ENCODE measurements around the gene ASB2. TPM values are rescaled to one million over a fixed set of nuclear protein-coding genes. Genes with fewer than 3 reads are reported as not detected.
A peak's percentile ranks its signal among the peaks of the same experiment; 100 is the strongest.

Gene ASB2
- total RNA-seq, 2 experiments from 2014 or later: 15.8 to 17.0 TPM

DNA sequence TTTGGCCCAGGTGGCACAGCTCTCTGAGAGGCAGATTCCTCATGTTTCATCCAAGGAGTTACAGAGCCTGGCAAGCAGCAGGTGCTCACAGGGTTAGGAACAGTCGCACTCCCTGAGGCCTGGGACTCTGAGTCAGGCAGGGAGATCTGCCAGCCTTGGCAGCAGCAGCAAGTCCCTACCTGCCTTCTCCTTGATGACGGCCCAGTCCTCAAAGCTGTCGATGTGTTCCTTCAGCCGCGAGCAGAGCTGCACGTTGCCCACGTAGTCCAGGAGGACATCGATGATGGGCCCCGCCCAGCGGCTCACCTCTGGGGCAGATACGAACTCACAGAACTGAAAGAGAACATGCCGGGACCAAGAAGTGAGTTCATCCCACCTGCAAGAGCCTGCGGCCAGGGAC, 38.9 kb downstream of the ASB2 start:
- H3K27me3 Mint-ChIP-seq (ENCODE audit: low read depth): no peaks in the 10 kb centered on the region
- H3K9me3 Mint-ChIP-seq (ENCODE audit: insufficient read depth): no peaks in the 10 kb centered on the region
- H3K4me3 Mint-ChIP-seq: no peak overlapping the region
- CTCF ChIA-PET: interaction anchor here (0.7 to 10.9 kb wide), 13 partner anchors 13 to 199 kb away, joined by 3 to 376 read pairs (median 8); partner anchors contain the start of genes ASB2 and CCDC197
- H3K36me3 Mint-ChIP-seq (ENCODE audit: low read depth): peaks cover 18% of the 10 kb centered on the region
- H3K4me1 Mint-ChIP-seq (ENCODE audit: low read depth): peaks cover 21% of the 10 kb centered on the region
- no peak for DNase-seq
- POLR2A ChIA-PET: interaction anchor here (0.7 kb wide), 1 partner anchor 280 kb away, joined by 3 read pairs; no protein-coding TSS in a partner anchor
- no peak for ATAC-seq
- H3K27ac Mint-ChIP-seq: no peak overlapping the region

- ChIA-PET POLR2A (no interaction called here), CTCF (interaction anchor here (0.7 to 10.9 kb wide), 12 partner anchors 9 to 200 kb away, joined by 3 to 376 read pairs (median 6); partner anchors contain the start of gene ASB2)
- Mint-ChIP-seq H3K27ac (no peak overlapping the region), H3K4me1 (ENCODE audit: low read depth) (peaks cover 21% of the 10 kb centered on the region), H3K4me3 (no peak overlapping the region), H3K9me3 (ENCODE audit: insufficient read depth) (no peaks in the 10 kb centered on the region), H3K27me3 (ENCODE audit: low read depth) (no peaks in the 10 kb centered on the region), H3K36me3 (ENCODE audit: low read depth) (peaks cover 18% of the 10 kb centered on the region)
- DNase-seq (no peak), ATAC-seq (no peak)
These were observed 39.4 kb downstream of the ASB2 start for GRCh38 chr14:93936926-93937325.

DNA sequence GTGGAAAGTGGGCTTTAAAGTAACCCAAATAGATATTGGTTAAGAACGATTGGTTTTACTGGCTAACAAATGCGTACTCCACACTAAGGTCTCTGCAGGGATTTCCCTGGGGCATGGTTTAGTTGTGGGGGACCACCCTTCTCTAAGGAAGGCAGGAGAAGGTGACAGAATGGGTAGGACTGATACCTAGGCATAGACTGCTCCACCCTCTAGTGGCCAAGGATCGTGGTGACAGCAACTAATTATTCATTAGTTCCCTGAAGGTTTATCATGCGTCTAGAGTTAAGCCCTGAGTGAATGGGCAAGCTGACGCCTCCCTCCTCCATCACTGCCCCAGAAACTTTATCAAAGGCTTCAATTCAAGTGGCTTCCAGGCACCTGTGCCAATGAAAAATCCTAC, 40.1 kb downstream of the ASB2 start:
- H3K27ac Mint-ChIP-seq: no peak overlapping the region
- CTCF ChIA-PET: interaction anchor here (0.6 to 10.9 kb wide), 15 partner anchors 8 to 222 kb away, joined by 3 to 376 read pairs (median 4); partner anchors contain the start of genes ASB2 and CCDC197
- H3K4me3 Mint-ChIP-seq: no peak overlapping the region
- POLR2A ChIA-PET: no interaction called here
- DNase-seq (peak; percentile 44), ATAC-seq (no peak)
- no peaks in the 10 kb centered on the region for H3K27me3 Mint-ChIP-seq (ENCODE audit: low read depth)
- H3K36me3 Mint-ChIP-seq (ENCODE audit: low read depth): peaks cover 16% of the 10 kb centered on the region
- peaks cover 18% of the 10 kb centered on the region for H3K4me1 Mint-ChIP-seq (ENCODE audit: low read depth)
- H3K9me3 Mint-ChIP-seq (ENCODE audit: insufficient read depth): no peaks in the 10 kb centered on the region

DNA sequence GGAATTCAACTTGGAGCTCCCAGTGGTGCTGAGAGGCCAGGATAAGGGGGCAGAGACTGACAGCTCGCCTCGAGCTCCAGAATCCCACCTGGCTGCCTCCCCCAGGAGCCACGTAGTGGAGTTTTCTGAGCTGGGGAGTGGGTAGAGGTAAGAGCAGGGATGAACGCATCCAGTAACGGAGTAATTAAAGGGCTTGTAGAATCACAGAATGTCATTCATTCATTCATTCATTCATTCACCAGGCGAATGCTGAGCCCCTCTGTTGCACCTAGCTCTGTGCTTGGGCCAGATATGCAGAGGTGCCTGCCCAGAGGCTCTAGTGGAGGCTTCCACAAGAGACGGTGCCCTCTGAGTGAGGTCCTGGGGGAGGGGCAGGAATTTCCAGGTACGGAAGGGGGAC, 41.2 kb downstream of the ASB2 start:
- DNase-seq (no peak), ATAC-seq (no peak)
- Mint-ChIP-seq H3K9me3 (ENCODE audit: insufficient read depth) (no peaks in the 10 kb centered on the region), H3K27me3 (ENCODE audit: low read depth) (no peaks in the 10 kb centered on the region), H3K4me1 (ENCODE audit: low read depth) (peaks cover 9% of the 10 kb centered on the region), H3K27ac (no peak overlapping the region), H3K4me3 (no peak overlapping the region), H3K36me3 (ENCODE audit: low read depth) (peaks cover 16% of the 10 kb centered on the region)
- ChIA-PET CTCF (interaction anchor here (0.8 to 10.9 kb wide), 10 partner anchors 11 to 223 kb away, joined by 3 to 376 read pairs (median 4); partner anchors contain the start of genes ASB2 and CCDC197), POLR2A (no interaction called here)

- Mint-ChIP-seq H3K4me1 (ENCODE audit: low read depth) (no peaks in the 10 kb centered on the region), H3K36me3 (ENCODE audit: low read depth) (peaks cover 8% of the 10 kb centered on the region), H3K27me3 (ENCODE audit: low read depth) (no peaks in the 10 kb centered on the region), H3K9me3 (ENCODE audit: insufficient read depth) (no peaks in the 10 kb centered on the region), H3K27ac (no peak overlapping the region), H3K4me3 (no peak overlapping the region)
- POLR2A ChIA-PET: no interaction called here
- no peak for DNase-seq
- CTCF ChIA-PET: no interaction called here
- ATAC-seq: no peak
These were observed 43.7 kb downstream of the ASB2 start for GRCh38 chr14:93932642-93933041.

DNA sequence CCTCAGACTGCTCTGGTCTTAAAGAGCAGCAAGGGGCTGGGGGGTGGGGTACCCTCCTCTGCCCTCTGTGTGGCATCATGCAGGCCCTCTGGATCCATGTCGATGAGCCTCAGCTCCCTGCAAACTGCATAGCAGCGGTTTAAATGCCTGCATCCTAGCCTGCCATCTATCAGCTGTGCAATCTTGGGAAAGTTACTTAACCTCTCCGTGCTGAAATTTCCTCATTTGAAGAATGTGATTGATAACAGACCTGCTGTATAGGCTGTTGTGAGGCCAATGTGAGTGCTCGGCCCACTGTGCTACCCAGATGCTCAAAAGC, 45.4 kb downstream of the ASB2 start:
- H3K4me3 Mint-ChIP-seq: no peak overlapping the region
- H3K27ac Mint-ChIP-seq: no peak overlapping the region
- POLR2A ChIA-PET: no interaction called here
- H3K4me1 Mint-ChIP-seq (ENCODE audit: low read depth): no peaks in the 10 kb centered on the region
- no peak for DNase-seq
- no peaks in the 10 kb centered on the region for H3K27me3 Mint-ChIP-seq (ENCODE audit: low read depth)
- ATAC-seq: no peak
- CTCF ChIA-PET: no interaction called here
- peaks cover 3% of the 10 kb centered on the region for H3K36me3 Mint-ChIP-seq (ENCODE audit: low read depth)
- no peaks in the 10 kb centered on the region for H3K9me3 Mint-ChIP-seq (ENCODE audit: insufficient read depth)

DNA sequence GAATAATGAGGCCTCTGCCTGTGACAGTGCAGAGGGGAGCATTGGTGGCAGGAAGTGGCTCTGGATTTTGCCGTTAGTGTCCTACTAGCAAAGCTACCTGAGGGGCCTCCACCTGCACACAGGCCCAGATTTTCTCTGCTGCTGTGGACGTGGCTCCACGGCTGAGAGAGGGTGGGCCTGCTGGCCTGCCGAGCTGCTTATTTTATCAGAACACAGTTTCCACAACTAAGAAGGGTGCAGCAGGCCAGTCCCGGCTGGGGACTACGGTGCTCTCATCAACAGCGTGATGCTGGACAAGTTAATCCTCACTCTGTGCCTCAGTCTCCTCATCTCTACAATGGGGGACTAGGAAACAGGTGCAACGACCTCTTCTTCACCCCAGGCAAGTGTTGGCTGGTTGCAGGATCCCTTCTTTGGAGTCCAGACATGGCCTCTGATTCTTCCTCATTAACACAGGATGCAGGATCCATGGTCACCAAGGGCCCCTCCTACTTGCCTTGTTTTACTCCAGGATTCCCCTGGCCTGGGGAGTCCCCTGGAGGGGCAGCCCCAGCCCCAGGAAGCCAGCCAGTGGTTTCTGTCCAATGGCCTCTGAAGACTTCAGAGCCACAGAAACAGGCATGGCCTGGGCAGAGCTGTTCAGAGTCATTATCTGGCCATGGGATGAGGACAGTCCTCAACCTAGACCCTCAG, 45.9 kb downstream of the ASB2 start:
- no peak for DNase-seq
- Mint-ChIP-seq H3K27me3 (ENCODE audit: low read depth) (no peaks in the 10 kb centered on the region), H3K4me1 (ENCODE audit: low read depth) (no peaks in the 10 kb centered on the region), H3K27ac (no peak overlapping the region), H3K9me3 (ENCODE audit: insufficient read depth) (no peaks in the 10 kb centered on the region), H3K36me3 (ENCODE audit: low read depth) (peaks cover 3% of the 10 kb centered on the region), H3K4me3 (no peak overlapping the region)
- CTCF ChIA-PET: no interaction called here
- no peak for ATAC-seq
- POLR2A ChIA-PET: no interaction called here

DNA sequence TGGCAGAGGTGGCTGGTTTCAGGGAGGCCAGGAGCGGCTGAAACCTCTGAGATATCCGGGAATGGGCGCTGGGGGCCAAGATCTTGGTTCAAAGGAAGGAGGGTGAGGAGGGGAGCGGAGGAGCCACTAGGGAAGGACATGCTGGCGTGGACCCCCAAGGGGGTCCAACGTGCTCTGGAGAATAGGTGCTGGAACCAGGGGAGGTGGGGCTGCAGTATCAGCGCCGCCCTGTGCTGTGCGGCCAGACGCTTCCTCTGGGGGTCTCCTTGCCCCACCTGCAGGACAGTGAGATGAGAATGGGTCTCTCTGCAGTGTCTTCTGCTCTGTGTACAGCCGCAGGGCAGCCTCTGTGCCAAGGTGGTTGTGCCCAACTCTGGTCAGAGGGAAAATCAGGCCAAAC, 46.7 kb downstream of the ASB2 start:
- no peaks in the 10 kb centered on the region for H3K9me3 Mint-ChIP-seq (ENCODE audit: insufficient read depth)
- CTCF ChIA-PET: no interaction called here

GRCh38 chr14:93929048-93929535, 47.3 kb downstream of the ASB2 start:
- POLR2A ChIA-PET: interaction anchor here (1.5 kb wide), 1 partner anchor 20 kb away, joined by 4 read pairs; no protein-coding TSS in a partner anchor
- Mint-ChIP-seq H3K4me3 (no peak overlapping the region), H3K9me3 (ENCODE audit: insufficient read depth) (no peaks in the 10 kb centered on the region), H3K27ac (no peak overlapping the region), H3K27me3 (ENCODE audit: low read depth) (no peaks in the 10 kb centered on the region), H3K36me3 (ENCODE audit: low read depth) (no peaks in the 10 kb centered on the region), H3K4me1 (ENCODE audit: low read depth) (no peaks in the 10 kb centered on the region)
- CTCF ChIA-PET: no interaction called here
- no peak for ATAC-seq
- DNase-seq: no peak

More for the DNA sequence above, 46.7 kb downstream of the ASB2 start:
- H3K4me3 Mint-ChIP-seq: no peak overlapping the region
- H3K27me3 Mint-ChIP-seq (ENCODE audit: low read depth): no peaks in the 10 kb centered on the region
- H3K36me3 Mint-ChIP-seq (ENCODE audit: low read depth): no peaks in the 10 kb centered on the region
- POLR2A ChIA-PET: no interaction called here
- no peak overlapping the region for H3K27ac Mint-ChIP-seq
- no peaks in the 10 kb centered on the region for H3K4me1 Mint-ChIP-seq (ENCODE audit: low read depth)
- ATAC-seq: no peak
- no peak for DNase-seq

- POLR2A ChIA-PET: interaction anchor here (1.5 kb wide), 1 partner anchor 20 kb away, joined by 4 read pairs; no protein-coding TSS in a partner anchor
- no peak for DNase-seq
- CTCF ChIA-PET: no interaction called here
- Mint-ChIP-seq H3K27me3 (ENCODE audit: low read depth) (no peaks in the 10 kb centered on the region), H3K4me3 (no peak overlapping the region), H3K36me3 (ENCODE audit: low read depth) (no peaks in the 10 kb centered on the region), H3K4me1 (ENCODE audit: low read depth) (no peaks in the 10 kb centered on the region), H3K27ac (no peak overlapping the region), H3K9me3 (ENCODE audit: insufficient read depth) (no peaks in the 10 kb centered on the region)
- no peak for ATAC-seq
These were observed 48.0 kb downstream of the ASB2 start for GRCh38 chr14:93928184-93929047.

- ChIA-PET CTCF (no interaction called here), POLR2A (interaction anchor here (1.5 kb wide), 1 partner anchor 21 kb away, joined by 4 read pairs; no protein-coding TSS in a partner anchor)
- DNase-seq (no peak), ATAC-seq (no peak)
- H3K4me1 Mint-ChIP-seq (ENCODE audit: low read depth): no peaks in the 10 kb centered on the region
- H3K9me3 Mint-ChIP-seq (ENCODE audit: insufficient read depth): no peaks in the 10 kb centered on the region
- no peaks in the 10 kb centered on the region for H3K36me3 Mint-ChIP-seq (ENCODE audit: low read depth)
- H3K27ac Mint-ChIP-seq: no peak overlapping the region
- H3K27me3 Mint-ChIP-seq (ENCODE audit: low read depth): no peaks in the 10 kb centered on the region
- no peak overlapping the region for H3K4me3 Mint-ChIP-seq
These were observed 48.6 kb downstream of the ASB2 start for GRCh38 chr14:93927800-93928145.
